Muscle of leg (tissue), 11 donors: Measurements from ENCODE around the gene GTPBP3. TPM values are rescaled to one million over a fixed set of nuclear protein-coding genes. Genes with fewer than 3 reads are reported as not detected.
A peak's percentile ranks its signal among the peaks of the same experiment; 100 is the strongest.
"Not testable (repeated sequence)": the region's sequence is repeated elsewhere in the genome, so short reads cannot be mapped to it uniquely, and the experiment has no call there.

Experiments used
- DNase-seq: peaks from one replicate; pipeline ENCODE4 v3.0.0; 2013
- H3K27ac ChIP-seq: one replicate; pipeline ENCODE4 v1.5.1; 2013; ENCODE audit warnings: mild to moderate bottlenecking, low read length, control low read depth
- H3K27me3 ChIP-seq: one replicate; pipeline ENCODE4 v1.6.1; 2013; ENCODE audit warnings: low read length; ENCODE audit not compliant: control insufficient read depth, insufficient read depth
- H3K36me3 ChIP-seq: one replicate; pipeline ENCODE4 v1.6.1; 2013; ENCODE audit warnings: low read length; ENCODE audit not compliant: control insufficient read depth, insufficient read depth
- H3K4me1 ChIP-seq: one replicate; pipeline ENCODE4 v1.6.1; 2013; ENCODE audit warnings: low read length; ENCODE audit not compliant: control insufficient read depth, insufficient read depth
- H3K4me3 ChIP-seq: one replicate; pipeline ENCODE4 v1.5.1; 2013; ENCODE audit warnings: low read length, control low read depth
- H3K9me3 ChIP-seq: replicated peaks from 2 replicates; pipeline ENCODE4 v1.6.1; 2013; ENCODE audit warnings: low read depth, low read length; ENCODE audit not compliant: control insufficient read depth
- WGBS: methylation state at CpG from one replicate; pipeline ENCODE4 v1.1.5; 2013; ENCODE audit warnings: missing lambda C conversion rate; ENCODE audit not compliant: insufficient coverage; 5-methylcytosine and 5-hydroxymethylcytosine counted together
- polyA plus RNA-seq, 8 donors: library from polyadenylated mRNA; unstranded; fragments of 120-200 nt; gene quantifications; one replicate each; pipeline versions ENCODE4 v1.2.1 to v1.2.3, GENCODE V29; 2013; ENCODE audit warnings: inconsistent platforms in 1 of 8, low replicate concordance in 1 of 8; ENCODE audit not compliant: insufficient read length in 8 of 8, insufficient read depth in 1 of 8
- total RNA-seq: library from RNA; stranded (reverse); fragments of 120-200 nt; gene quantifications from one replicate; pipeline ENCODE4 v1.2.4, GENCODE V29; 2013

Gene GTPBP3
- total and polyA plus RNA-seq, 9 donors: 7.6 to 16.3 (median 13.1) TPM

DNA sequence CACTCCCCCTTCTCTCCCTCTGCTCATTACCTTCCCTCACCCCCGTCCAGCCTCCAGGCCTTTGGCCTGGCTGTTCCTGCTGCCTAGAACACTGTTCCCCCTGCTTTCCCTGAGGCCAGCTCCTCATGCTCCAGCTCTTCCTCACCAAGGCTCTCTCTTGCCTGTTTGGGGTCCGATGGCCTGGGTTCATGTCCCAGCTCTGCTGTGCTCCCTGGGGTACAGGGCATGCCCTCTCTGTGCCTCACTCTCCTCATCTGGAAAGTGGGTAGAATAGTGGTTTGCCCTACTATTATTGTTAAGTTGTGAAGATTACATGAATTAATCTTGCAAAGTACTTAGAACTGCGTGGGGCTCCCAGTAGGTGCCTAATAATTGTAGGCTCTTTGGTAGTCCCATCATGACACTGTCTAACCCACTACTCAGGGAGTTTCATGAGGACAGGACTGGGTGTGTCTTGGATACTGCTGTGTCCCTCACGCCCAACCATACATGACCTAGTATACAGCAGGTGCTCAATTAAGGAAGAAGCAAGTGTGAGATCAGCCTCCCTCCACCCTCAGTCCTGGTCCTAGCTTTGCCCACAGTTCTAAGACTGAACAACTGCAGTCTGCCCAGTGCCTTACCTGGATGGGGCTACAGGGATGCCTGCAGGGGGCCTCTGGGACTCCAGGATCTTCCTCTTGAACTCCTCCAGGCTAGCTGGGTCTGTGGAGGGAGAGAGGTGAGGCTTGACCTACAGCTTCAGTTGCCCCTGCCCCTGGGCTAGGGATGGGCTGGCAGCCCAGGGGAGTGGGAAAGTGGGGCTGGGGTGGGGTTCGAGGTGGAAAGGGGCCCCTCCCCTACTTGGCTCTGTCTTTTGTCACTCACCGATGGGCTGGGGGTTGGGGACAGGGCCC, 22.8 kb downstream of the GTPBP3 start:
- no peaks in the 10 kb centered on the region for H3K4me1 ChIP-seq
- H3K4me3 ChIP-seq: no peak overlapping the region
- H3K27ac ChIP-seq: no peak overlapping the region
- H3K36me3 ChIP-seq: no peaks in the 10 kb centered on the region
- H3K27me3 ChIP-seq: no peaks in the 10 kb centered on the region
- H3K9me3 ChIP-seq: no peaks in the 10 kb centered on the region
- WGBS: 64% methylated on average over 1 of the region's 6 CpGs
- DNase-seq: no peak

DNA sequence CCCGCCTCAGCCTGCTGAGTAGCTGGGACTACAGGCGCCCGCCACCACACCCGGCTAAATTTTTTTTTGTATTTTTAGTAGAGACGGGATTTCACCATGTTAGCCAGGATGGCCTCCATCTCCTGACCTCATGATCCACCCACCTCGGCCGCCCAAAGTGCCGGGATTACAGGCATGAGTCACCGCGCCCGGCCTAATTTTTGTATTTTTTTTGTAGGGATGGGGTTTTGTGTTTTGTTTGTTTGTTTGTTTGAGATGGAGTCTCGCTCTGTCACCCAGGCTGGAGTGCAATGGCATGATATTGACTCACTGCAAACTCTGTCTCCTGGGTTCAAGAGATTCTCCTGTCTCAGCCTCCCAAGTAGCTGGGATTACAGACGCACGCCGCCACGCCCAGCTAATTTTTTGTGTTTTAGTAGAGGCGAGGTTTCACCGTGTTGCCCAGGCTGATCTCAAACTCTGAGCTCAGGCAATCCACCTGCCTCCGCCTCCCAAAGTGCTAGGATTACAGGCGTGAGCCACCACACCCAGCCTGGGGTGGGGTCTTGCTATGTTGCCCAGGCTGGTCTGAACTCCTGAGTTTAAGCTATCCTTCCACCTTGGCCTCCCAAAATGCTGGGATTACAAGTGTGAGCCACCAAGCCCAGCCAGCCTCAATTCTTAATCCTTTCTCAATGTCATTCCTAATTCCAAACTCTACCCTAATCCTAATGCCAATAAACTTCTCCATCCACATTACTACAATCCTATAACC, 26.7 kb downstream of the GTPBP3 start:
- not testable (repeated sequence) for H3K36me3 ChIP-seq, H3K9me3 ChIP-seq, H3K4me1 ChIP-seq, DNase-seq, H3K4me3 ChIP-seq, H3K27me3 ChIP-seq, H3K27ac ChIP-seq
- WGBS: 93% methylated on average over 9 of the region's 20 CpGs

DNA sequence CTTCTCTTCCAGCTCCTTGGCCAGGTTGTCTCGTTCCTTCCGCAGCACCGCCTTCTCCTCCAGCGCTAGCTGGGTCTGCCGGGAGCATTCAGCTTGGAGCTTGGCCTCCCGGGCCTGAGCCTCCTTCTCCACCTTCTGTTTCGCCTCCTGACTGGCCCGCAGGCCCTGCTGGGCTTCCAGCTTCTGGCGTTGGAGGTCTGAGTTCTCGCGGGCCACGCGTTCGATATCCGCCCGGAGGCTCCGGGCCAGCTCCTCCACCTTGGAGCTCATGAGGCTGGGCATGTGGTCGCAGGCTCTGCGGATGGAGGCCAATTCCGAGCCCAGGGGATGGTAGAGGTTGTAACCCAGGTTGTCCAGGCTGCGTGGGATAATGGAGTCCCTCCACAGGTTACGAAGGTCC, 28.0 kb downstream of the GTPBP3 start:
- no peak overlapping the region for H3K27ac ChIP-seq
- H3K36me3 ChIP-seq: no peaks in the 10 kb centered on the region
- H3K4me3 ChIP-seq: no peak overlapping the region
- peaks cover 4% of the 10 kb centered on the region for H3K4me1 ChIP-seq
- H3K27me3 ChIP-seq: no peaks in the 10 kb centered on the region
- no peak for DNase-seq
- WGBS: 83% methylated on average over 18 of the region's 22 CpGs
- no peaks in the 10 kb centered on the region for H3K9me3 ChIP-seq

DNA sequence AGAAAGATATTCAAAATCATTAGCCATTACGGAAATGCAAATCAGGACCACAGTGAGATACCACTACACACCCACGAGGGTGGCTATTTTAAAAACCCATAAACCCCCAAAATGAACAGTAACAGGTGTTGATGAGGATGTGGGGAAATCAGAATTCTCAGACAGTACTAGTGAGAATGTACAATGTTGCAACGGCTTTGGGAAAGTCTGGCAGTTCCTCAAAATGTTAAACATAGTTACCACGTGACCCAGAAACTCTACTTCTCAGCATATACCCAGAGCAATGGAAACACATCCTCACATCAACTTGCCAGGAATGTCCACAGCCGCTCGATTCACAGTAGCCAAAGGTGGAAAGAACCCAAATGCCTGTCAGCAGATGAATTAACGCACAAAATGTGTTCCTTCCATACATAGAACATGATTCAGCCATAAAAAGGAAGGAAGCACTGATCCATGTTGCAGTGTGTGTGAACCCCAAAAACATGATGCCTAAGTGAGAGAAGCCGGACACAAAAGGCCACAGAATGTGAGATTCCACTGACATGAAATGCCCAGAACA, 32.8 kb downstream of the GTPBP3 start:
- peak; percentile 84 for DNase-seq
- Histone ChIP-seq H3K4me3 (no peak overlapping the region), H3K9me3 (no peaks in the 10 kb centered on the region), H3K27ac (no peak overlapping the region), H3K36me3 (no peaks in the 10 kb centered on the region), H3K27me3 (no peaks in the 10 kb centered on the region), H3K4me1 (peaks cover 4% of the 10 kb centered on the region)
- WGBS: 50% methylated on average over 1 of the region's 8 CpGs

DNA sequence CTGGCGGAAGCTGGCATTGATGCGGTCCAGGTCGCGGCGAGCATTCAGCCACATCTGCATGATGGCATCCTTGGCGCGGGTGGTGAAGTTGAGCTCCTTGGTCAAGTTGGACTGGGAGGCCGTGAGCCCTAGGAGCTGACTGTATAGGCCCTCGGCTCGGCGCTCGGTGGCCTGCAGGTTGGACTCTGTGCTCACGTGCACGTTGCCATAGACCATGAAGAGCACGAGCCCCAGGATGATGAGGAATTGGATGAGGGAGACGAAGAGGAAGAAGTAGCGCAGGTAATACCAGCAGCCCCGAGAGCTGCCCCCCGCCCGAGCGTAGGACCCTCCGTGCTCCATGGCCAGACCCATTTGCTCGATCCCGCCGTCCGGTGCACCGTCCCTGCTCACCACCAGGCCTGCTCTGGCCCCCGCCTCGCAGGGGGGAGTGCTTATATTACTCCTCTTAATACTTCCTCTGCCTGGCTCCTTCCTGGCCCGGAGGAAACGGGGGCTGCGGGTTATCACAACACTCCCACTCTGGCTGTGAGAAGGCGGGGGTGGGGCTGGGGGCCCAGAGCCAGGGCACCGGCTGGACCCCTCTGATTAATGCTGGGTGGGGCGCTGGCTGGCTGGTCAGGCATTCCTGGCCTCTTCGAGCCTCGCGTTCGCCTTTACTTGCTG, 39.7 kb downstream of the GTPBP3 start, which contains the start of gene PLVAP:
TSS of gene PLVAP (minus strand) at position 408 of the 666 bp plus-strand sequence. CDS start at position 354, 54 bp downstream.
- DNase-seq: no peak
- no peaks in the 10 kb centered on the region for H3K27me3 ChIP-seq
- H3K9me3 ChIP-seq: no peaks in the 10 kb centered on the region
- no peaks in the 10 kb centered on the region for H3K36me3 ChIP-seq
- WGBS: 60% methylated on average over 30 of the region's 39 CpGs
- H3K4me1 ChIP-seq: peaks cover 15% of the 10 kb centered on the region
- H3K4me3 ChIP-seq: peak within 1 kb of the TSS; percentile 14
- no peak within 1 kb of the TSS for H3K27ac ChIP-seq

DNA sequence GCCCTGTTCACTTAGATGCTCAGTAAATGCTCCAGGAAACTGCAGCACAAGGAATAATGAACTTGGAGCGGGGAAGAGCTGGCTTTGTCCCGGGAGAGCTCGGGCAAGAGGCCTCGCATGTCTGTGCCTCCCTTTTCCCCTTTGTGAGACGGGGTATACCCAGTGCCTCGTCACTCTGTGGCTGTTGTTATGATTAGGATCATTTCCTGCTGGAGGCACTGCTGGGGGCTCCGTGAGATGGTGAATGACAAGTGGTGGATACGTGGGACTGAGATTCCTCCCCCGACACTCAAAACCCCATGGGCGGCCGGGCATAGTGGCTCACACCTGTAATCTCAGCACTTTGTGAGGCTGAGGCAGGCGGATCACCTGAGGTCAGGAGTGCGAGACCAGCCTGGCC, 40.9 kb downstream of the GTPBP3 start:
- Histone ChIP-seq H3K9me3 (no peaks in the 10 kb centered on the region), H3K36me3 (no peaks in the 10 kb centered on the region), H3K4me1 (peaks cover 19% of the 10 kb centered on the region), H3K27me3 (no peaks in the 10 kb centered on the region), H3K4me3 (no peak overlapping the region), H3K27ac (no peak overlapping the region)
- 68% methylated on average over 8 of the region's 13 CpGs for WGBS
- no peak for DNase-seq

DNA sequence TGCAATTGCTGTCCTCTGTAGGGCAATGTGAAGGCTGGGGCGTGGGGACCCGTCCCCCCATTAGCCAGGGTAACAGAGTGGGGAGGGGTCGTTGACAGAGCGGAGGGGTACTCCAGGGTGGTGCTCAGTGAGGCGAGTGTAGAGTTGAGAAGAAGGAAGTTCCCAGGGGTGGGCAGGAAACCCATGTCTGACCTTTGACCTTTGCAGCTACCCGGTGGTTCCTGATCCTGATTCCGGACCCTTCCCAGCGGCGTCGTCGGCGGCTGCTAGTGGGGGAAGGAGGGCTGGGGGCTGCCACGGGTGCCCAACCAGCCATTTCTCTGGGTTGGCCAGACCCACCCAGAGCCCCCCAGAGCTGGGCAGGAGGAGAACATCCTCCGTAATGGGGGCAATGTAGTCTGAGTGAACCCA, 41.9 kb downstream of the GTPBP3 start:
- no peaks in the 10 kb centered on the region for H3K9me3 ChIP-seq
- no peaks in the 10 kb centered on the region for H3K27me3 ChIP-seq
- peaks cover 21% of the 10 kb centered on the region for H3K4me1 ChIP-seq
- DNase-seq: peak; percentile 50
- WGBS: 15% methylated on average over 12 of the region's 14 CpGs
- no peaks in the 10 kb centered on the region for H3K36me3 ChIP-seq
- peak overlapping the region; percentile 31 for H3K27ac ChIP-seq
- no peak overlapping the region for H3K4me3 ChIP-seq

DNA sequence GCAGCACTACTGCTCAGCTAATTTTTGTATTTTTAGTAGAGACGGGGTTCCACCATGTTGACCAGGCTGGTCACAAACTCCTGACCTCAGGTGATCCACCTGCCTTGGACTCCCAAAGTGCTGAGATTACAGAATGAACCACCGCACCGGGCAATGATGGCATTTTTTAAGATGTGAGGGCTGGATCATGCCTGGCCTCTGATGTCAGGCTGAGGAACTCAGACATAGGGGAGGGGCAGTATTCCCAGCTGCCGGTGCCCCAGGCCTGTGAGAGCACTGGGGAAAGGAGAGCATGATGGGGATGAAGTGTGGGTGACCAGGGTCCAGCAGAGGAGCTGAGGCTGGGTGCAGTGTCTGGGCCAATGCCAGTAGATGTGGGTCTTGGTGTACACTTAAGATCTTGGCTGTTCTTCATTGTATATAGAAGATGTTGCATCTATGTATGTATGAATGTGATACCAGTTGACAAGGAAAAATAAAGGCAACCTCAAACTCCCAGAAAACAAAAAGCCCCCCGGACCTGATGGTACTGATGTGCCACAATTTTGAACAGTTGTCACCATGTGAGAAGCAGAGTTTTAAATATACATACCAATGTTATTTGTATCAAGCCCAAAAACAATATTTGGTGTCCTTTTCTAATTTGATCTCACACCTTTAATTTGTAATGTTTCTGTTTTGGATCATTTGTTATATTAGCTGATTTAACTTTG, 43.2 kb downstream of the GTPBP3 start:
- H3K4me3 ChIP-seq: no peak overlapping the region
- no peaks in the 10 kb centered on the region for H3K27me3 ChIP-seq
- no peaks in the 10 kb centered on the region for H3K9me3 ChIP-seq
- peaks cover 21% of the 10 kb centered on the region for H3K4me1 ChIP-seq
- no peak overlapping the region for H3K27ac ChIP-seq
- H3K36me3 ChIP-seq: no peaks in the 10 kb centered on the region
- WGBS: 97% methylated on average over 4 of the region's 5 CpGs
- DNase-seq: no peak

DNA sequence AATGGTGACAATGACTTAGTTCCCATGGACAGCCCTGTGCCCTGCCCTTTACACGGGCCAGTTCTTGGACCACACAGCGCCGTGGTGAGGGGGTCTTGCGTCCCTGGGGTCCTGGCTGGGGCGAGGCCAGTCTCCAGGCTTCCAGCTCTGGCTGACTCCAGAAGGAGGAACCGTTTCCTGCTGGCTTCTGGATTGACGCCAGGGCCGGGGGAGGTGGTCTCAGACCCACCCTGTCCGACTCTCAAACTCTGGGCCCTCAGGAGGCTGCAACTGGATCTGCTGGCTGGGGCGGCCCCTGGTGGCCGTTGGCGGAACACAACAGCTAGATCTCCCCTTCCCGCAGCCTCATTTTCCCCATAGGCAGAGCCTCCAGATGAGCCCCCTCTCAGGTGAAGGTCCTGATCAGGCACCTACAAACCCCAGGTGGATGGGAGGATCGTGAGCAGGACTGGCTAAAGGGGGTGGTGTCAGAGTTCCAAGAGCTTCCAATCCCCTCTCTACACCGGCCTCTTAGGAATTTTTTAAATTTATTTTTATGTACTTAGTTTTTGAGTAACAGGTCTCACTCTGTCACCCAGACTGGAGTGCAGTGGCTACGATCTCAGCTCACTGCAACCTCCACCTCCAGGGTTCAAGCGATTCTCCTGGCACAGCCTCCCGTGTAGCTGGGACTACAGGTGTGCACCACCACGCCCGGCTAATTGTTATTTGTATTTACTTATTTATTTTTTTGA, 48.7 kb downstream of the GTPBP3 start:
- peak overlapping the region; percentile 35 for H3K27ac ChIP-seq
- H3K36me3 ChIP-seq: no peaks in the 10 kb centered on the region
- H3K9me3 ChIP-seq: no peaks in the 10 kb centered on the region
- 22% methylated on average over 9 of the region's 20 CpGs for whole genome bisulfite sequencing
- H3K4me3 ChIP-seq: no peak overlapping the region
- H3K27me3 ChIP-seq: peaks cover 17% of the 10 kb centered on the region
- DNase-seq: peak; percentile 73
- H3K4me1 ChIP-seq: peaks cover 17% of the 10 kb centered on the region
